ENCODE results near the gene OR4D6.
A peak's percentile ranks its signal among the peaks of the same experiment; 100 is the strongest.

DNA sequence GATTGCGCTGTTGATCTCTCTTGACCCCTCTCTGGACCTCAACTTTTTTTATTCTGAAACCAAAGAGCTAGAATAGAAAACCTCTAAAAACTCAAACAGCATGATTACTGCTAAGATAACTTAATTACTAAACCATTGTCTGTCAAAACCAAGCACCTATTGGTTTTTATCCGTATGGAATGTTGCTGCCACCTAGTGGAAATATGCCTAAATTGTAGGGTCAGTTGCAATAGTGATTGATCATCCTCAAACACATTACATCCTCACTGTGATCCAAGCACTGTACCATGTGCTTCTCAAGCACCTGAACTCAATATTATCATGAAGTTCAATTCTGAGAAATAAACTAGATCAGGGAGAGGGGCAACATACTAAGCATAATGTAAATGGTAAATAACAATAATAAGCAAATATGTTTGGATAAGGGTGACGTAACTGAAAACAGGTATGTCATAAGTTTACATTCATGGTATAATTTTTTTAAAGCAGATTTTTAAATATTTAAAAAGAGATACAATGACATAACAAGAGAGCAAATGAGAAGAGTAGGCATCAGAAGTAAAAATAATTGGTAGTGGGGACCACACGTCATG lies 26.7 kb upstream of the OR4D6 start:
- TF ChIP-seq CTCF (conservative IDR thresholded peaks at IDR 0.05; ENCODE audit: low read depth, low read length): peak; percentile 96
- no peak for TF ChIP-seq EZH2phosphoT487 (IDR thresholded peaks at IDR 0.05; ENCODE audit: borderline replicate concordance, low read length)
- no peak for TF ChIP-seq EZH2 (IDR thresholded peaks at IDR 0.05; ENCODE audit: low read length, unreplicated experiment)

Data from PC-3 (cell line).